Erythroblast (primary cell): ENCODE results near the gene THRSP.

Source experiments
- GATA1 ChIP-seq: IDR thresholded peaks from 2 replicates; pipeline ENCODE4 v1.6.1; 2011; ENCODE audit warnings: low read depth, mild to moderate bottlenecking, control low read depth, low read length, moderate library complexity
- POLR2A ChIP-seq: IDR thresholded peaks from 2 replicates; pipeline ENCODE4 v1.6.1; 2011; ENCODE audit warnings: mild to moderate bottlenecking, low read length

GRCh38 chr11:78049348-78049747, 14.3 kb upstream of the THRSP start:
- TF ChIP-seq POLR2A (no peak), GATA1 (no peak)
